HCT116 (cell line): ENCODE measurements around the gene PVRIG. TPM values are rescaled to one million over a fixed set of nuclear protein-coding genes. Genes with fewer than 3 reads are reported as not detected.

Experiments
- ATAC-seq: fragments of 200-7000 bp; cut with Tn5 transposase; 2 replicates; pipeline ENCODE4 v1.9.1; 2020; ENCODE audit warnings: mild to moderate bottlenecking, moderate library complexity
- BruUV-seq: library from RNA; stranded (reverse); fragments of 400-500 nt; replicated peaks from 2 replicates; lab custom pipeline; 2021; lab: Mats Ljungman, UMichigan
- CTCF ChIA-PET: fragments of 300-600 bp; sonication (Branson Sonifier 250); formaldehyde crosslinking; loops from one replicate; lab custom pipeline; 2021; ENCODE audit warnings: antibody characterized with exemption; lab: Charles Lee
- POLR2A ChIA-PET: fragments of 300-600, 350-600 bp; sonication (Branson Sonifier 250); formaldehyde crosslinking; loops from one replicate; lab custom pipeline; 2021; ENCODE audit warnings: antibody characterized with exemption; lab: Charles Lee
- RAD21 ChIA-PET, 2 experiments: fragments of 300-600 bp; sonication (Branson Sonifier 250); formaldehyde crosslinking; loops; one replicate each; lab custom pipeline; 2023; ENCODE audit warnings: low total read pairs in 2 of 2; ENCODE audit not compliant: uncharacterized antibody in 2 of 2, unreplicated experiment in 2 of 2, low non-redundant PET in 1 of 2; lab: Charles Lee
- DNase-seq: peaks from one replicate; pipeline ENCODE4 v3.0.0-alpha.2; 2010; ENCODE audit warnings: low read depth, low spot score
- H2AFZ ChIP-seq: fragments of 200-600 bp; shearing (Covaris generic), sonication (generic); 2 replicates; pipeline ENCODE4 v1.6.1; 2017; ENCODE audit warnings: low read depth, mixed run types, mixed read lengths, antibody characterized with exemption, low read length; ENCODE audit not compliant: poor library complexity, severe bottlenecking
- H3K27ac ChIP-seq: 2 replicates; pipeline ENCODE4 v1.5.1; 2012; ENCODE audit warnings: low read depth, low read length
- H3K27me3 ChIP-seq: fragments of 200-600 bp; sonication (generic); 2 replicates; pipeline ENCODE4 v1.6.1; 2016; ENCODE audit warnings: mixed run types, low read length, mixed read lengths; ENCODE audit not compliant: insufficient read depth
- H3K36me3 ChIP-seq, 2 experiments: fragments of 200-500 bp in 1 of 2; fragments of 200-600 bp in 1 of 2; sonication (Bioruptor generic) in 1 of 2; sonication (generic) in 1 of 2; 2 replicates each; pipeline versions ENCODE4 v1.5.1 to v1.6.1; 2014 to 2016; ENCODE audit warnings: low read length in 2 of 2, inconsistent platforms in 1 of 2, mixed read lengths in 1 of 2, mixed run types in 1 of 2; ENCODE audit not compliant: insufficient read depth in 2 of 2, control insufficient read depth in 1 of 2
- H3K4me1 ChIP-seq, 2 experiments: fragments of 200-600 bp in 1 of 2; sonication (generic) in 1 of 2; 2 replicates each; pipeline versions ENCODE4 v1.5.1 to v1.6.1; 2012 to 2017; ENCODE audit warnings: low read length in 2 of 2, inconsistent platforms in 1 of 2, mild to moderate bottlenecking in 1 of 2, mixed read lengths in 1 of 2, mixed run types in 1 of 2, moderate library complexity in 1 of 2; ENCODE audit not compliant: insufficient read depth in 2 of 2, control insufficient read depth in 1 of 2
- H3K4me2 ChIP-seq: fragments of 200-600 bp; sonication (generic); 2 replicates; pipeline ENCODE4 v1.6.1; 2017; ENCODE audit warnings: mixed run types, low read length, mixed read lengths
- H3K4me3 ChIP-seq, 2 experiments: fragments of 200-600 bp in 1 of 2; sonication (generic) in 1 of 2; replicated peaks in 1 of 2; 2 replicates each; pipeline ENCODE4 v1.5.1; 2011 to 2016; ENCODE audit warnings: low read length in 2 of 2, control low read depth in 1 of 2, low read depth in 1 of 2, mild to moderate bottlenecking in 1 of 2, mixed read lengths in 1 of 2, mixed run types in 1 of 2
- H3K79me2 ChIP-seq: fragments of 200-600 bp; sonication (generic); 2 replicates; pipeline ENCODE4 v1.6.1; 2017; ENCODE audit warnings: mild to moderate bottlenecking, mixed run types, low read length, moderate library complexity, mixed read lengths; ENCODE audit not compliant: insufficient read depth
- H3K9ac ChIP-seq: fragments of 200-600 bp; sonication (generic); 2 replicates; pipeline ENCODE4 v1.6.1; 2016; ENCODE audit warnings: low read length, mixed read lengths
- H3K9me2 ChIP-seq: fragments of 200-600 bp; sonication (generic), shearing (Covaris generic); 2 replicates; pipeline ENCODE4 v1.6.1; 2017; ENCODE audit warnings: mixed run types, mild to moderate bottlenecking, moderate library complexity; ENCODE audit not compliant: insufficient read depth
- H3K9me3 ChIP-seq, 2 experiments: fragments of 200-500 bp in 1 of 2; fragments of 200-600 bp in 1 of 2; sonication (Bioruptor generic) in 1 of 2; sonication (generic) in 1 of 2; 2 replicates each; pipeline ENCODE4 v1.6.1; 2014 to 2017; ENCODE audit warnings: low read length in 2 of 2, mixed read lengths in 2 of 2, inconsistent platforms in 1 of 2, low read depth in 1 of 2, mild to moderate bottlenecking in 1 of 2, mixed run types in 1 of 2, moderate library complexity in 1 of 2; ENCODE audit not compliant: control insufficient read depth in 1 of 2, insufficient read depth in 1 of 2
- H4K20me1 ChIP-seq: fragments of 200-600 bp; sonication (generic), shearing (Covaris generic); 2 replicates; pipeline ENCODE4 v1.6.1; 2017; ENCODE audit warnings: mixed run types, mild to moderate bottlenecking, moderate library complexity; ENCODE audit not compliant: insufficient read depth
- CBX3 ChIP-seq: IDR thresholded peaks from 2 replicates; pipeline ENCODE4 v1.6.1; 2012; ENCODE audit warnings: low read depth
- CEBPB ChIP-seq: IDR thresholded peaks from 2 replicates; pipeline ENCODE4 v1.6.1; 2012; ENCODE audit warnings: low read depth
- EGR1 ChIP-seq: IDR thresholded peaks from 2 replicates; pipeline ENCODE4 v1.6.1; 2012; ENCODE audit warnings: low read depth
- ELF1 ChIP-seq: IDR thresholded peaks from 2 replicates; pipeline ENCODE4 v1.6.1; 2012; ENCODE audit warnings: low read depth, borderline replicate concordance
- EZH2 ChIP-seq: fragments of 200-600 bp; sonication (generic); IDR thresholded peaks from 2 replicates; pipeline ENCODE4 v1.6.1; 2017; ENCODE audit warnings: antibody characterized with exemption, mixed run types
- FOSL1 ChIP-seq: IDR thresholded peaks from 2 replicates; pipeline ENCODE4 v1.6.1; 2012; ENCODE audit warnings: low read depth
- MAX ChIP-seq: IDR thresholded peaks from 2 replicates; pipeline ENCODE4 v1.6.1; 2012
- POLR2A ChIP-seq: IDR thresholded peaks from 2 replicates; pipeline ENCODE4 v1.7.0; 2011; ENCODE audit warnings: borderline replicate concordance; ENCODE audit not compliant: insufficient read depth, insufficient read length; ENCODE audit errors: extremely low read depth
- POLR2AphosphoS5 ChIP-seq: IDR thresholded peaks from 2 replicates; pipeline ENCODE4 v1.6.1; 2011; ENCODE audit warnings: mild to moderate bottlenecking, low read depth, low read length, moderate library complexity
- REST ChIP-seq: IDR thresholded peaks from 2 replicates; pipeline ENCODE4 v1.6.1; 2012; ENCODE audit warnings: low read depth
- SIN3A ChIP-seq: IDR thresholded peaks from 2 replicates; pipeline ENCODE4 v1.6.1; 2012; ENCODE audit warnings: low read depth
- SP1 ChIP-seq: IDR thresholded peaks from 2 replicates; pipeline ENCODE4 v1.6.1; 2012; ENCODE audit warnings: low read depth
- SRF ChIP-seq: IDR thresholded peaks from 2 replicates; pipeline ENCODE4 v1.6.1; 2012; ENCODE audit warnings: low read depth
- TCF7L2 ChIP-seq: IDR thresholded peaks from 2 replicates; pipeline ENCODE4 v1.7.0; 2011; ENCODE audit warnings: borderline replicate concordance, inconsistent platforms; ENCODE audit not compliant: insufficient read depth, insufficient read length; ENCODE audit errors: extremely low read depth
- YY1 ChIP-seq: IDR thresholded peaks from 2 replicates; pipeline ENCODE4 v1.6.1; 2011; ENCODE audit warnings: low read length, low read depth, moderate library complexity, mild to moderate bottlenecking; ENCODE audit not compliant: insufficient replicate concordance; ENCODE audit errors: extremely low read depth
- ZBTB33 ChIP-seq: IDR thresholded peaks from 2 replicates; pipeline ENCODE4 v1.6.1; 2011; ENCODE audit warnings: mild to moderate bottlenecking, low read length, moderate library complexity; ENCODE audit not compliant: insufficient replicate concordance; ENCODE audit errors: extremely low read depth
- ZFX ChIP-seq: fragments of 450-650 bp; IDR thresholded peaks from 2 replicates; pipeline ENCODE4 v1.6.1; 2017
- ZNF274 ChIP-seq: fragments of 200-500 bp; sonication (Bioruptor generic); IDR thresholded peaks from 2 replicates; pipeline ENCODE4 v1.6.1; 2014; ENCODE audit warnings: mild to moderate bottlenecking, low read depth, low read length, inconsistent platforms
- intact Hi-C: fragments of 100-400 bp; cut with micrococcal nuclease; formaldehyde crosslinking; loops from 2 replicates; pipeline ENCODE4 v1.10.0; 2022
- total RNA-seq: library from RNA; stranded (reverse); gene quantifications from one replicate; pipeline ENCODE4 v1.2.1, GENCODE V29; 2021; ENCODE audit not compliant: unreplicated experiment

PVRIG gene
- total RNA-seq, 1 experiment from 2014 or later: 0.30 TPM

- TF ChIP-seq ZBTB33 (no peak), POLR2AphosphoS5 (no peak), ELF1 (no peak), FOSL1 (no peak), POLR2A (no peak), MAX (no peak), ZFX (no peak), EGR1 (no peak), CEBPB (no peak), CBX3 (no peak)
Observed at GRCh38 chr7:100204454-100204853, 15.3 kb upstream of the PVRIG start (continued).

GRCh38 chr7:100208911-100209408, 10.8 kb upstream of the PVRIG start:
- DNase-seq (no peak), ATAC-seq (no peak)
- no peaks in the 10 kb centered on the region for H3K9me3 ChIP-seq
- RAD21 ChIA-PET: no interaction called here
- no peak overlapping the region for H2AFZ ChIP-seq
- intact Hi-C loops: no loop called here
- no peak overlapping the region for H3K27ac ChIP-seq
- H3K9ac ChIP-seq: no peak overlapping the region
- POLR2A ChIA-PET: no interaction called here
- no peaks in the 10 kb centered on the region for H4K20me1 ChIP-seq
- no peaks in the 10 kb centered on the region for H3K4me1 ChIP-seq
- no peak overlapping the region for H3K4me3 ChIP-seq
- no peaks in the 10 kb centered on the region for H3K9me2 ChIP-seq
- CTCF ChIA-PET: interaction anchor here (1.0 kb wide), 1 partner anchor 19 kb away, joined by 3 read pairs; no protein-coding TSS in a partner anchor
- H3K36me3 ChIP-seq: no peaks in the 10 kb centered on the region
- no peaks in the 10 kb centered on the region for H3K79me2 ChIP-seq
- H3K4me2 ChIP-seq: no peak overlapping the region
- no peaks in the 10 kb centered on the region for H3K27me3 ChIP-seq
- no TSS peak for BruUV-seq
- no peak for TF ChIP-seq EGR1
- TF ChIP-seq POLR2A: no peak
- no peak for TF ChIP-seq SIN3A
- TF ChIP-seq TCF7L2: no peak
- TF ChIP-seq ZNF274: no peak
- no peak for TF ChIP-seq CEBPB
- no peak for TF ChIP-seq SRF
- no peak for TF ChIP-seq SP1
- TF ChIP-seq ELF1: no peak
- no peak for TF ChIP-seq YY1
- no peak for TF ChIP-seq REST
- TF ChIP-seq EZH2: no peak
- no peak for TF ChIP-seq POLR2AphosphoS5
- TF ChIP-seq ZBTB33: no peak
